Cerebellar nuclear complex (tissue), 1 donor: ENCODE results near the gene EMC8.

Source experiments
- DNase-seq, 2 experiments: peaks; one replicate each; lab custom pipeline; 2025; lab: John Stamatoyannopoulos, UW

Gene EMC8

GRCh38 chr16:85754413-85754812 lies 44.9 kb downstream of the EMC8 start:
- no peak for DNase-seq

- DNase-seq, result no peak
These were observed 45.4 kb downstream of the EMC8 start for GRCh38 chr16:85753976-85754375.

- no peak for DNase-seq
These were observed 45.8 kb downstream of the EMC8 start for GRCh38 chr16:85753559-85753958.

GRCh38 chr16:85752511-85753420 lies 46.6 kb downstream of the EMC8 start:
- DNase-seq, result no peak

GRCh38 chr16:85751698-85752501 lies 47.4 kb downstream of the EMC8 start:
- DNase-seq, result no peak

GRCh38 chr16:85750827-85751697 lies 48.3 kb downstream of the EMC8 start, which contains the start of gene C16orf74:
Gene C16orf74 (minus strand): TSS chr16:85751096. CDS start chr16:85735217, 15,879 bp downstream.
- DNase-seq, result no peak

GRCh38 chr16:85750146-85750826 lies 49.1 kb downstream of the EMC8 start:
- no peak for DNase-seq

- DNase-seq, result no peak
These were observed 49.6 kb downstream of the EMC8 start for GRCh38 chr16:85749771-85750145.

GRCh38 chr16:85746460-85747215 lies 52.7 kb downstream of the EMC8 start:
- no peak for DNase-seq

- DNase-seq, result no peak
These were observed 60.2 kb downstream of the EMC8 start for GRCh38 chr16:85738923-85739715.

GRCh38 chr16:85736921-85737320 lies 62.4 kb downstream of the EMC8 start:
- no peak for DNase-seq

GRCh38 chr16:85735946-85736345 lies 63.4 kb downstream of the EMC8 start:
- DNase-seq, result no peak

GRCh38 chr16:85735225-85735635 lies 64.1 kb downstream of the EMC8 start:
- DNase-seq, result no peak

- no peak for DNase-seq
These were observed 64.9 kb downstream of the EMC8 start for GRCh38 chr16:85734311-85735017.

GRCh38 chr16:85733839-85734170 lies 65.5 kb downstream of the EMC8 start:
- DNase-seq, result no peak

GRCh38 chr16:85733155-85733838 lies 66.0 kb downstream of the EMC8 start:
- DNase-seq, result no peak

GRCh38 chr16:85731179-85731578 lies 68.2 kb downstream of the EMC8 start:
- DNase-seq, result no peak

GRCh38 chr16:85730186-85730465 lies 69.2 kb downstream of the EMC8 start:
- DNase-seq, result no peak
